Measurements from ENCODE around the gene SPATA16. TPM values are rescaled to one million over a fixed set of nuclear protein-coding genes. Genes with fewer than 3 reads are reported as not detected.

SPATA16 gene
- total RNA-seq, 2 donors from 2014 or later = not detected

GRCh38 chr3:172913911-172914655 lies 227.0 kb downstream of the SPATA16 start:
- no peaks in the 10 kb centered on the region for H3K36me3 ChIP-seq (ENCODE audit: control insufficient read depth, insufficient read depth, low read length)
- Mint-ChIP-seq H3K4me1 (peaks cover 58% of the 10 kb centered on the region), H3K27me3 (ENCODE audit: insufficient read depth) (peaks cover 1% of the 10 kb centered on the region), H3K27ac (no peak overlapping the region), H3K9me3 (no peaks in the 10 kb centered on the region), H3K36me3 (ENCODE audit: low read depth) (no peaks in the 10 kb centered on the region), H3K4me3 (no peak overlapping the region)
- no peak for TF ChIP-seq CTCF (conservative IDR thresholded peaks at IDR 0.05)
- peaks cover 9% of the 10 kb centered on the region for H3K4me1 ChIP-seq (ENCODE audit: control insufficient read depth, insufficient read depth, low read length)
- no peaks in the 10 kb centered on the region for H3K9me3 ChIP-seq (ENCODE audit: control insufficient read depth, low read length)
- WGBS, 2 experiments (ENCODE audit: insufficient coverage in 1 of 2, insufficient read length in 1 of 2) = 89 to 93% methylated on average over 2 to 5 of the region's 5 CpGs
- DNase-seq = no peak
- H3K27ac ChIP-seq (ENCODE audit: low read depth, low read length) = no peak overlapping the region
- H3K4me3 ChIP-seq (ENCODE audit: low read length) = no peak overlapping the region
- no peaks in the 10 kb centered on the region for H3K27me3 ChIP-seq (ENCODE audit: control insufficient read depth, insufficient read depth, low read length, poor library complexity, severe bottlenecking)
- H3K9ac ChIP-seq (ENCODE audit: extremely low read depth, low read length, poor library complexity, severe bottlenecking) = no peak overlapping the region

GRCh38 chr3:172911142-172911541 lies 229.9 kb downstream of the SPATA16 start:
- H3K27ac ChIP-seq (ENCODE audit: low read depth, low read length) = no peak overlapping the region
- no peak overlapping the region for H3K27ac Mint-ChIP-seq
- H3K27me3 ChIP-seq (ENCODE audit: control insufficient read depth, insufficient read depth, low read length, poor library complexity, severe bottlenecking) = no peaks in the 10 kb centered on the region
- H3K36me3 Mint-ChIP-seq (ENCODE audit: low read depth) = no peaks in the 10 kb centered on the region
- H3K4me1 ChIP-seq (ENCODE audit: control insufficient read depth, insufficient read depth, low read length) = peaks cover 5% of the 10 kb centered on the region
- H3K4me1 Mint-ChIP-seq = peaks cover 29% of the 10 kb centered on the region
- no peaks in the 10 kb centered on the region for H3K9me3 ChIP-seq (ENCODE audit: control insufficient read depth, low read length)
- peak; percentile 65 for TF ChIP-seq CTCF (conservative IDR thresholded peaks at IDR 0.05)
- H3K27me3 Mint-ChIP-seq (ENCODE audit: insufficient read depth) = peaks cover 1% of the 10 kb centered on the region
- WGBS, 2 experiments (ENCODE audit: insufficient coverage in 1 of 2, insufficient read length in 1 of 2) = 97% methylated on average over 3 of the region's 3 CpGs; no CpG with 5 or more reads in 1 of the 2 experiments
- H3K36me3 ChIP-seq (ENCODE audit: control insufficient read depth, insufficient read depth, low read length) = no peaks in the 10 kb centered on the region
- H3K9ac ChIP-seq (ENCODE audit: extremely low read depth, low read length, poor library complexity, severe bottlenecking) = no peak overlapping the region
- no peak overlapping the region for H3K4me3 Mint-ChIP-seq
- no peak overlapping the region for H3K4me3 ChIP-seq (ENCODE audit: low read length)
- no peak for DNase-seq
- no peaks in the 10 kb centered on the region for H3K9me3 Mint-ChIP-seq

DNA sequence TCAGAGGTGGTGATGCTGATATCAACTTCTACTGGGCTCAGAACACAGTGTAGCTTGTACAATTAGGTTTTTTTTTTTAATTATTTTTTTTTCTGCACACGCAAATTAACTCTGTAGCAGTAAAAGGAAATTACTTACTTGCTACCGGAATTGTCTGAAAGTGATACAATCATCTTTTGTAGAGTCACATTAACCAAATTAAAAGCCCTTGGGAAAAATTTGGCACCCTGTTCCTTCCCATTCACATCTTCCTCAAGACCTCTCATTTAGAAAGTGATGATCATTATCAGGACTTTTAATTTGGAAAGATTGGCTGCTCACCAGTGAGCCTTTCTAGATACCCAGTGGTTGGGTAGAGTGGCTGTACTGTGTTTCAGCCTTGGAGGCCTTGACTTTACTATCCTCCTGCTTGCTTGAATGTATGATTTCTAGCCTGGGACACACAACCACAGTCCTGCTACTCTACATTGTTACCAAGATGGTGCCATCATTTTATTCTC lies 232.2 kb downstream of the SPATA16 start:
- no peaks in the 10 kb centered on the region for H3K36me3 Mint-ChIP-seq (ENCODE audit: low read depth)
- H3K4me1 Mint-ChIP-seq = peaks cover 14% of the 10 kb centered on the region
- H3K27ac Mint-ChIP-seq = no peak overlapping the region
- Histone ChIP-seq H3K27me3 (ENCODE audit: control insufficient read depth, insufficient read depth, low read length, poor library complexity, severe bottlenecking) (no peaks in the 10 kb centered on the region), H3K9me3 (ENCODE audit: control insufficient read depth, low read length) (no peaks in the 10 kb centered on the region), H3K4me3 (ENCODE audit: low read length) (no peak overlapping the region), H3K27ac (ENCODE audit: low read depth, low read length) (no peak overlapping the region), H3K4me1 (ENCODE audit: control insufficient read depth, insufficient read depth, low read length) (no peaks in the 10 kb centered on the region), H3K36me3 (ENCODE audit: control insufficient read depth, insufficient read depth, low read length) (no peaks in the 10 kb centered on the region), H3K9ac (ENCODE audit: extremely low read depth, low read length, poor library complexity, severe bottlenecking) (no peak overlapping the region)
- H3K4me3 Mint-ChIP-seq = no peak overlapping the region
- WGBS, 2 experiments (ENCODE audit: insufficient coverage in 1 of 2, insufficient read length in 1 of 2) = 80 to 100% methylated on average over 1 to 2 of the region's 2 CpGs
- H3K9me3 Mint-ChIP-seq = no peaks in the 10 kb centered on the region
- no peak for DNase-seq
- TF ChIP-seq CTCF (conservative IDR thresholded peaks at IDR 0.05) = no peak
- H3K27me3 Mint-ChIP-seq (ENCODE audit: insufficient read depth) = peaks cover 1% of the 10 kb centered on the region

Measured in endodermal cell (in vitro differentiated cells).